HG03439 (cell line): ENCODE results near the gene CDCA5.

ENCODE experiments used
- ATAC-seq: cut with Tn5 transposase; IDR thresholded peaks from one replicate; pipeline ENCODE4 v1.9.1; 2021; ENCODE audit warnings: mild to moderate bottlenecking, moderate library complexity; ENCODE audit not compliant: unreplicated experiment

The CDCA5 gene

GRCh38 chr11:65047581-65048422 is 36.0 kb downstream of the CDCA5 start:
- no peak for ATAC-seq

- ATAC-seq: no peak
Measured at GRCh38 chr11:65045728-65046127, 38.1 kb downstream of the CDCA5 start.

GRCh38 chr11:65045061-65045460 is 38.8 kb downstream of the CDCA5 start:
- no peak for ATAC-seq

GRCh38 chr11:65043881-65044501 is 39.8 kb downstream of the CDCA5 start:
- ATAC-seq: no peak

GRCh38 chr11:65042891-65043290 is 40.9 kb downstream of the CDCA5 start:
- ATAC-seq: no peak

GRCh38 chr11:65040847-65041622 is 42.8 kb downstream of the CDCA5 start, which contains the start of gene SAC3D1:
Gene SAC3D1, plus strand, starts transcription at chr11:65041210. Its CDS starts 83 bp downstream, at chr11:65041293.
- peak; percentile 81 for ATAC-seq

GRCh38 chr11:65040520-65040846 is 43.4 kb downstream of the CDCA5 start:
- no peak for ATAC-seq

GRCh38 chr11:65036931-65037330 is 46.9 kb downstream of the CDCA5 start:
- no peak for ATAC-seq

- no peak for ATAC-seq
Measured at GRCh38 chr11:65035579-65035978, 48.3 kb downstream of the CDCA5 start.

GRCh38 chr11:65034423-65034822 is 49.4 kb downstream of the CDCA5 start:
- ATAC-seq: no peak

- ATAC-seq: no peak
Measured at GRCh38 chr11:65032216-65032615, 51.6 kb downstream of the CDCA5 start.
